ENCODE measurements around the gene SLC9A7. TPM values are rescaled to one million over a fixed set of nuclear protein-coding genes. Genes with fewer than 3 reads are reported as not detected.

The SLC9A7 gene
- polyA plus RNA-seq, 1 experiment, result 15.3 TPM

DNA sequence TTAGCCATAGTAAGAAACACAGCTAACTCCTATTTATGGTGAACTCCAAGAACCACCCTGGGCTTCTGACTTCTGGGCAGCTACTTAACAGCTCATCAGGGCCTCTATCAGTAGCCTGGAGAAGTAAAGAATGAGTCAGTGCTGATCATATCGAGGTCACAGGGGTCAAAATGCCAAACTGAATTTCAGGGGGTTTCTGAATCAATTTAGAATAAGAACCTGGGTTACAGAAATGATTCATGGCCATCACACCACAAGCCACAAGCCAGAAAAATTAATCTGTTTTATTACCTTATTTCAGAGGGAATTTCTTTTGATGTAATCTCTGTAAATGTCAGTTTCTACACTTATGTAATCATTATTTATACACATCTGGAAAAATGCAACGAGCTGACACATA lies 121.0 kb downstream of the SLC9A7 start:
- ChIA-PET CTCF (interaction anchor here (1.4 kb wide), 1 partner anchor 83 kb away, joined by 4 read pairs; no protein-coding TSS in a partner anchor), POLR2A (interaction anchor here (2.1 kb wide), 1 partner anchor 9 kb away, joined by 4 read pairs; no protein-coding TSS in a partner anchor)
- Histone ChIP-seq H3K9me3 (ENCODE audit: control insufficient read depth, insufficient read depth, low read length) (no peaks in the 10 kb centered on the region), H3K4me3 (ENCODE audit: low read depth, low read length) (no peak overlapping the region), H3K27ac (ENCODE audit: low read depth, low read length) (no peak overlapping the region), H3K27me3 (ENCODE audit: control insufficient read depth, insufficient read depth, low read length) (no peaks in the 10 kb centered on the region)
- no peak for TF ChIP-seq CTCF (IDR thresholded peaks at IDR 0.05; ENCODE audit: low read depth, low read length)
- no peak for DNase-seq (ENCODE audit: low read depth, low spot score)

GRCh38 chrX:46636223-46636622 lies 122.7 kb downstream of the SLC9A7 start:
- no peak for DNase-seq (ENCODE audit: low read depth, low spot score)
- TF ChIP-seq CTCF (IDR thresholded peaks at IDR 0.05; ENCODE audit: low read depth, low read length), result no peak
- CTCF ChIA-PET, result no interaction called here
- no peaks in the 10 kb centered on the region for H3K27me3 ChIP-seq (ENCODE audit: control insufficient read depth, insufficient read depth, low read length)
- POLR2A ChIA-PET, result no interaction called here
- H3K27ac ChIP-seq (ENCODE audit: low read depth, low read length), result no peak overlapping the region
- H3K4me3 ChIP-seq (ENCODE audit: low read depth, low read length), result no peak overlapping the region
- H3K9me3 ChIP-seq (ENCODE audit: control insufficient read depth, insufficient read depth, low read length), result no peaks in the 10 kb centered on the region

DNA sequence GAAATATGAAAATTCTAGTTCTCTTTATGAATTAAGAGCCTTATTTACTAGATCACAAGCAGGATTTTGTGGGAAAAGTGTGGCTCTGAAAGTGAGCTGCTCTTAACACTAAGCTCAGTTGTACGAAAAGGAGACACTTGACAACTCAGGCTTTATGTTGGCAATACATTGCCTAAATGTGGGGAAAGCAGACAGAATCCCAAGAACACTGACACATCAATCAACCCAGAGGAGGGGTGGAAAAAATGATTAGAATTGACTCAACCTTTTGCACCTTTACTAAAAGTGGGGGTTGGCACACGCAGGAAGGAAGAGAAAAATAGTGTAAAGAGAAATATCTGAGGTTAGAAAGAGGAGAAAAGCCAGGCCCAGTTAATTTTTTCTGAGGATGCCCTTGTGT lies 123.7 kb downstream of the SLC9A7 start:
- no peak overlapping the region for H3K27ac ChIP-seq (ENCODE audit: low read depth, low read length)
- H3K4me3 ChIP-seq (ENCODE audit: low read depth, low read length), result no peak overlapping the region
- no peak for TF ChIP-seq CTCF (IDR thresholded peaks at IDR 0.05; ENCODE audit: low read depth, low read length)
- CTCF ChIA-PET, result no interaction called here
- H3K27me3 ChIP-seq (ENCODE audit: control insufficient read depth, insufficient read depth, low read length), result no peaks in the 10 kb centered on the region
- H3K9me3 ChIP-seq (ENCODE audit: control insufficient read depth, insufficient read depth, low read length), result no peaks in the 10 kb centered on the region
- no peak for DNase-seq (ENCODE audit: low read depth, low spot score)
- POLR2A ChIA-PET, result no interaction called here

DNA sequence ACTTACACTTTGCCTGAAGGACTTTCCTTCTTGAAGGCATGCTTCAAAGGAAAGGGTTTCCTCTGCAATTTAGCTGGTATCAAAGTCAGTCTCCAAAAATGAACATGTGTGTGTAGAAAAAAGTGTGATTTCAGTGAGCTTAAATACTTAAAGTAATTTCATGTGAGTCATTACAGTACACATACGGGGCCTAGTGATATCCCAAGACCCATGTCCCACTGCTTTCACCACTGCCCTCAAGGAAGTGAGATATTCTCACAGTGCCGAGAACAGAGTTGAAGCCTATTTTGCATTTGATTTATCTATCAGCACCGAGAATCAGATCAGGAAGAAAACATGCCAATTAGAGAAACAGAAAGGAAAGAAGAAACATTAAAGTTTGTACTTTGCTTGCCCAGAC lies 124.3 kb downstream of the SLC9A7 start:
- Histone ChIP-seq H3K4me3 (ENCODE audit: low read depth, low read length) (no peak overlapping the region), H3K27ac (ENCODE audit: low read depth, low read length) (no peak overlapping the region), H3K27me3 (ENCODE audit: control insufficient read depth, insufficient read depth, low read length) (no peaks in the 10 kb centered on the region), H3K9me3 (ENCODE audit: control insufficient read depth, insufficient read depth, low read length) (no peaks in the 10 kb centered on the region)
- TF ChIP-seq CTCF (IDR thresholded peaks at IDR 0.05; ENCODE audit: low read depth, low read length), result no peak
- POLR2A ChIA-PET, result no interaction called here
- CTCF ChIA-PET, result no interaction called here
- no peak for DNase-seq (ENCODE audit: low read depth, low spot score)

DNA sequence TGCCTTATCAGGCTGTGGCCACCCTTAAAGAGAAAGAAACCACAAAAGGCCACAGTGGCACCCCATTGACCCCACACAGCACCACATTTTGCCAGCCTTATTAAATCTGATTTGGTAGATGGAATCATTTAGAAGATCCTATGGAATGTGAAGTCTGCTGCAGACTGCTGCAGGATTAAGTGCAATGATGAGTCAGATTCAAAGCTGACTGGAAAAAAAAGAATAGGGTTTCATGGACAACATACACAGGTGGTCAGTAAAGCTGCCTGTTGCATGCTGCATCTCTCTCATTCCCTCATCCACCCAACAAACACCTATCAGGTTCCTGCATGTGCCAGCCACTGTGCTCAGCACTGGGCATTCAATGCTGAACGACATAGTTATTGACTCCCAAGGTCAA lies 128.8 kb downstream of the SLC9A7 start:
- Histone ChIP-seq H3K27me3 (ENCODE audit: control insufficient read depth, insufficient read depth, low read length) (no peaks in the 10 kb centered on the region), H3K9me3 (ENCODE audit: control insufficient read depth, insufficient read depth, low read length) (no peaks in the 10 kb centered on the region), H3K27ac (ENCODE audit: low read depth, low read length) (no peak overlapping the region), H3K4me3 (ENCODE audit: low read depth, low read length) (no peak overlapping the region)
- CTCF ChIA-PET, result no interaction called here
- POLR2A ChIA-PET, result no interaction called here
- no peak for TF ChIP-seq CTCF (IDR thresholded peaks at IDR 0.05; ENCODE audit: low read depth, low read length)
- DNase-seq (ENCODE audit: low read depth, low spot score), result peak; percentile 13

All from AG04450 (cell line).